ENCODE data around the gene NR5A2.

NR5A2 gene

DNA sequence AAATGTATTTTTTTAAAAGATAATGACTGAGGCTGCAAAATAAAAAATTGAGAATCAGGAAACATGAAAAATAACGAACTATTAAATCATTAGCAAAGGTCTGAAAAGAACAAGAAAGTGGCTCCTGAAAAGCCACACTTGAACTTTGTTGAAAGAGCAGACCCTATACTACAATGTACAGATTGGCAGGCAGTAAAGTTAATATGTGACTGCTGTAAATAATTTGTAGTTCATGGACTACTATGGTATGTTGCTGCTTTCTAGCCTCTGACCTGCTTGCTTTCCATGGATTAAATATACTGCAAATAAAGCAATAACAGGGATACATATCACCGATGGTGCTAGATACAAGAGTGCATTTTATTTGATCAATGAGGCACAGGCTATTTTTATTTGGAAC lies 18.6 kb downstream of the NR5A2 start:
- H3K4me3 ChIP-seq (ENCODE audit: low read depth, low read length) = no peak overlapping the region
- DNase-seq (ENCODE audit: low read depth) = no peak

GRCh38 chr1:200048244-200048643 lies 20.7 kb downstream of the NR5A2 start:
- no peak overlapping the region for H3K4me3 ChIP-seq (ENCODE audit: low read depth, low read length)
- no peak for DNase-seq (ENCODE audit: low read depth)
- TF ChIP-seq CTCF (IDR thresholded peaks at IDR 0.05; ENCODE audit: low read depth, low read length) (no peak), MAX (IDR thresholded peaks at IDR 0.05; ENCODE audit: low read depth, low read length) (no peak), MYC (IDR thresholded peaks at IDR 0.05; ENCODE audit: low read depth, low read length) (no peak), POLR2A (IDR thresholded peaks at IDR 0.05; ENCODE audit: extremely low read depth, insufficient read length) (no peak)

More for the DNA sequence above, 18.6 kb downstream of the NR5A2 start:
- no peak for TF ChIP-seq POLR2A (IDR thresholded peaks at IDR 0.05; ENCODE audit: extremely low read depth, insufficient read length)
- TF ChIP-seq MAX (IDR thresholded peaks at IDR 0.05; ENCODE audit: low read depth, low read length) = no peak

DNA sequence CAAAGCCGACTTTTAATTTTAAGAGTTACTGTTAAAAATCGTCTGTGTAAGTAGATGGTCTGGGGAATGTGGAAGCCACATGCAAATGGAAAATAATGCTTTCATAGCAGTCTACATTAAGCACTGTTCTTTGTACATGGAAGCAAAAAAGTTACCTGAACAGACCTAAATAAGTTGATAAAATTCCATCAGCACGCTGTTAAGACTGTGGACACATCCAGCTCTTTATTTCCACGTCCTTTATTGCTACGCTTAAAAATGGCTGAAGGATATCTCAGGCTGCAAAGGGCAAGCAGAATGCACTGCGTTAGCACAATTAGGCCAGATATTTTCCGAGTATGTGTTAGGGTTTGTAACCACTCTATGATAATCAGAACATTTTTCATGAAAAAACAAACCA lies 22.3 kb downstream of the NR5A2 start:
- H3K4me3 ChIP-seq (ENCODE audit: low read depth, low read length) = no peak overlapping the region
- DNase-seq (ENCODE audit: low read depth) = no peak
- no peak for TF ChIP-seq POLR2A (IDR thresholded peaks at IDR 0.05; ENCODE audit: extremely low read depth, insufficient read length)
- TF ChIP-seq MAX (IDR thresholded peaks at IDR 0.05; ENCODE audit: low read depth, low read length) = no peak
- no peak for TF ChIP-seq CTCF (IDR thresholded peaks at IDR 0.05; ENCODE audit: low read depth, low read length)
- no peak for TF ChIP-seq MYC (IDR thresholded peaks at IDR 0.05; ENCODE audit: low read depth, low read length)

GRCh38 chr1:200051620-200052019 lies 24.1 kb downstream of the NR5A2 start:
- no peak overlapping the region for H3K4me3 ChIP-seq (ENCODE audit: low read depth, low read length)
- no peak for TF ChIP-seq MAX (IDR thresholded peaks at IDR 0.05; ENCODE audit: low read depth, low read length)
- no peak for TF ChIP-seq POLR2A (IDR thresholded peaks at IDR 0.05; ENCODE audit: extremely low read depth, insufficient read length)
- TF ChIP-seq MYC (IDR thresholded peaks at IDR 0.05; ENCODE audit: low read depth, low read length) = no peak
- no peak for TF ChIP-seq CTCF (IDR thresholded peaks at IDR 0.05; ENCODE audit: low read depth, low read length)
- DNase-seq (ENCODE audit: low read depth) = no peak

- no peak overlapping the region for H3K4me3 ChIP-seq (ENCODE audit: low read depth, low read length)
- TF ChIP-seq CTCF (IDR thresholded peaks at IDR 0.05; ENCODE audit: low read depth, low read length) (no peak), MYC (IDR thresholded peaks at IDR 0.05; ENCODE audit: low read depth, low read length) (no peak), MAX (IDR thresholded peaks at IDR 0.05; ENCODE audit: low read depth, low read length) (no peak), POLR2A (IDR thresholded peaks at IDR 0.05; ENCODE audit: extremely low read depth, insufficient read length) (no peak)
- DNase-seq (ENCODE audit: low read depth) = no peak
These were observed 25.6 kb downstream of the NR5A2 start for GRCh38 chr1:200053091-200053490.

GRCh38 chr1:200053646-200054045 lies 26.1 kb downstream of the NR5A2 start:
- TF ChIP-seq MAX (IDR thresholded peaks at IDR 0.05; ENCODE audit: low read depth, low read length) (no peak), CTCF (IDR thresholded peaks at IDR 0.05; ENCODE audit: low read depth, low read length) (no peak), POLR2A (IDR thresholded peaks at IDR 0.05; ENCODE audit: extremely low read depth, insufficient read length) (no peak), MYC (IDR thresholded peaks at IDR 0.05; ENCODE audit: low read depth, low read length) (no peak)
- no peak overlapping the region for H3K4me3 ChIP-seq (ENCODE audit: low read depth, low read length)
- DNase-seq (ENCODE audit: low read depth) = no peak

Data from NB4 (cell line).